Rectal smooth muscle tissue (tissue), 1 donor: ENCODE data around the gene MYH3.

Experiments
- H3K27ac ChIP-seq: one replicate; pipeline ENCODE4 v1.7.0; 2013; ENCODE audit warnings: low read depth, low read length, inconsistent platforms
- H3K27me3 ChIP-seq: one replicate; pipeline ENCODE4 v1.7.0; 2013; ENCODE audit warnings: low read length; ENCODE audit not compliant: control insufficient read depth, insufficient read depth
- H3K36me3 ChIP-seq: one replicate; pipeline ENCODE4 v1.7.0; 2013; ENCODE audit warnings: low read length; ENCODE audit not compliant: control insufficient read depth, insufficient read depth
- H3K4me1 ChIP-seq: one replicate; pipeline ENCODE4 v1.7.0; 2013; ENCODE audit warnings: low read length; ENCODE audit not compliant: control insufficient read depth, insufficient read depth
- H3K4me3 ChIP-seq: one replicate; pipeline ENCODE4 v1.7.0; 2013; ENCODE audit warnings: low read length
- H3K9ac ChIP-seq: one replicate; pipeline ENCODE4 v1.7.0; 2013; ENCODE audit warnings: low read length

The MYH3 gene

GRCh38 chr17:10604521-10604920, 52.6 kb downstream of the MYH3 start:
- H3K27ac ChIP-seq, result no peak overlapping the region
- no peaks in the 10 kb centered on the region for H3K27me3 ChIP-seq
- no peak overlapping the region for H3K9ac ChIP-seq
- no peak overlapping the region for H3K4me3 ChIP-seq
- no peaks in the 10 kb centered on the region for H3K4me1 ChIP-seq
- H3K36me3 ChIP-seq, result no peaks in the 10 kb centered on the region

GRCh38 chr17:10603931-10604330, 53.2 kb downstream of the MYH3 start:
- Histone ChIP-seq H3K9ac (no peak overlapping the region), H3K27me3 (no peaks in the 10 kb centered on the region), H3K27ac (no peak overlapping the region), H3K4me1 (no peaks in the 10 kb centered on the region), H3K4me3 (no peak overlapping the region), H3K36me3 (no peaks in the 10 kb centered on the region)

- H3K27ac ChIP-seq, result no peak overlapping the region
- no peaks in the 10 kb centered on the region for H3K4me1 ChIP-seq
- H3K27me3 ChIP-seq, result no peaks in the 10 kb centered on the region
- H3K36me3 ChIP-seq, result no peaks in the 10 kb centered on the region
- H3K9ac ChIP-seq, result no peak overlapping the region
- no peak overlapping the region for H3K4me3 ChIP-seq
Measured at GRCh38 chr17:10600571-10600970, 56.5 kb downstream of the MYH3 start.

GRCh38 chr17:10598621-10599020, 58.5 kb downstream of the MYH3 start:
- no peaks in the 10 kb centered on the region for H3K36me3 ChIP-seq
- no peak overlapping the region for H3K4me3 ChIP-seq
- H3K27ac ChIP-seq, result no peak overlapping the region
- H3K9ac ChIP-seq, result no peak overlapping the region
- H3K4me1 ChIP-seq, result no peaks in the 10 kb centered on the region
- H3K27me3 ChIP-seq, result no peaks in the 10 kb centered on the region

- H3K9ac ChIP-seq, result no peak overlapping the region
- H3K27ac ChIP-seq, result no peak overlapping the region
- no peaks in the 10 kb centered on the region for H3K27me3 ChIP-seq
- H3K4me1 ChIP-seq, result no peaks in the 10 kb centered on the region
- H3K36me3 ChIP-seq, result no peaks in the 10 kb centered on the region
- no peak overlapping the region for H3K4me3 ChIP-seq
Measured at GRCh38 chr17:10589553-10590145, 67.5 kb downstream of the MYH3 start.

- Histone ChIP-seq H3K9ac (no peak overlapping the region), H3K27ac (no peak overlapping the region), H3K4me3 (no peak overlapping the region), H3K27me3 (no peaks in the 10 kb centered on the region), H3K4me1 (no peaks in the 10 kb centered on the region), H3K36me3 (no peaks in the 10 kb centered on the region)
Measured at GRCh38 chr17:10585529-10585928, 71.6 kb downstream of the MYH3 start.

- H3K9ac ChIP-seq, result no peak overlapping the region
- no peaks in the 10 kb centered on the region for H3K4me1 ChIP-seq
- H3K27ac ChIP-seq, result no peak overlapping the region
- H3K36me3 ChIP-seq, result no peaks in the 10 kb centered on the region
- H3K4me3 ChIP-seq, result no peak overlapping the region
- H3K27me3 ChIP-seq, result no peaks in the 10 kb centered on the region
Measured at GRCh38 chr17:10583834-10584233, 73.3 kb downstream of the MYH3 start.

- H3K9ac ChIP-seq, result no peak overlapping the region
- no peaks in the 10 kb centered on the region for H3K4me1 ChIP-seq
- no peaks in the 10 kb centered on the region for H3K27me3 ChIP-seq
- H3K36me3 ChIP-seq, result no peaks in the 10 kb centered on the region
- H3K4me3 ChIP-seq, result no peak overlapping the region
- no peak overlapping the region for H3K27ac ChIP-seq
Measured at GRCh38 chr17:10579270-10579669, 77.8 kb downstream of the MYH3 start.
